ENCODE data around the gene TBC1D12. TPM values are rescaled to one million over a fixed set of nuclear protein-coding genes. Genes with fewer than 3 reads are reported as not detected.
A peak's percentile ranks its signal among the peaks of the same experiment; 100 is the strongest.

The TBC1D12 gene
- total and polyA plus RNA-seq, 4 donors, result 4.5 to 29.0 (median 15.6) TPM

- peak within 1 kb of the TSS; percentile 55 to 77 for H3K27ac ChIP-seq (ENCODE audit: low read depth in 1 of 2, low read length in 1 of 2)
- WGBS, 2 donors, result 0 to 1% methylated on average over 55 of the region's 55 CpGs
- peaks cover 0 to 16% (median 6%) of the 10 kb centered on the region in 5 donors for H3K4me1 ChIP-seq (ENCODE audit: control insufficient read depth in 5 of 5, insufficient read depth in 5 of 5, low read length in 5 of 5)
- TF ChIP-seq CTCF (IDR thresholded peaks at IDR 0.05; ENCODE audit: control extremely low read depth, extremely low read depth), result peak; percentile 69
- H3K36me3 ChIP-seq (ENCODE audit: control insufficient read depth in 4 of 4, insufficient read depth in 4 of 4, low read length in 4 of 4), result peaks cover under 1 to 11% (median 5%) of the 10 kb centered on the region in 4 donors
- H3K9ac ChIP-seq (ENCODE audit: insufficient read depth in 1 of 2, low read length in 2 of 2), result peak within 1 kb of the TSS; percentile 58 to 74
- ATAC-seq (ENCODE audit: insufficient read depth, low FRiP score) (peak; percentile 100), DNase-seq (peak; percentile 95 to 98 (median 96))
- no peaks in the 10 kb centered on the region for H3K9me3 ChIP-seq (ENCODE audit: control insufficient read depth in 4 of 4, insufficient read depth in 3 of 4, low read length in 3 of 4)
- no peaks in the 10 kb centered on the region for H3K27me3 ChIP-seq (ENCODE audit: control insufficient read depth in 3 of 3, insufficient read depth in 3 of 3, low read length in 2 of 3)
- peak within 1 kb of the TSS; percentile 77 for H3K4me3 ChIP-seq
Observed at GRCh38 chr10:94362360-94363250, 39.7 kb upstream of the TBC1D12 start, which contains the start of gene NOC3L. Gene NOC3L, minus strand, starts transcription at chr10:94362939. Its CDS starts 101 bp downstream, at chr10:94362838.

GRCh38 chr10:94363251-94363565, 39.1 kb upstream of the TBC1D12 start:
- 45 to 51% methylated on average over 8 of the region's 8 CpGs for WGBS, 2 donors
- peak overlapping the region in 1 of 2 donors; percentile 44 for H3K9ac ChIP-seq (ENCODE audit: insufficient read depth in 1 of 2, low read length in 2 of 2)
- H3K27ac ChIP-seq (ENCODE audit: low read depth in 1 of 2, low read length in 1 of 2), result no peak overlapping the region

GRCh38 chr10:94364482-94364881, 37.9 kb upstream of the TBC1D12 start:
- WGBS, 2 donors, result 74 to 94% methylated on average over 1 of the region's 1 CpG
- H3K36me3 ChIP-seq (ENCODE audit: control insufficient read depth in 4 of 4, insufficient read depth in 4 of 4, low read length in 4 of 4), result peaks cover 0 to 4% (median 1%) of the 10 kb centered on the region in 4 donors
- no peak for ATAC-seq (ENCODE audit: insufficient read depth, low FRiP score)

More at GRCh38 chr10:94363251-94363565, 39.1 kb upstream of the TBC1D12 start:
- H3K27me3 ChIP-seq (ENCODE audit: control insufficient read depth in 3 of 3, insufficient read depth in 3 of 3, low read length in 2 of 3), result no peaks in the 10 kb centered on the region
- DNase-seq, result no peak
- ATAC-seq (ENCODE audit: insufficient read depth, low FRiP score), result no peak
- H3K4me3 ChIP-seq, result no peak overlapping the region
- TF ChIP-seq CTCF (IDR thresholded peaks at IDR 0.05; ENCODE audit: control extremely low read depth, extremely low read depth), result no peak
- H3K4me1 ChIP-seq (ENCODE audit: control insufficient read depth in 5 of 5, insufficient read depth in 5 of 5, low read length in 5 of 5), result peaks cover 0 to 16% (median 6%) of the 10 kb centered on the region in 5 donors
- no peaks in the 10 kb centered on the region for H3K9me3 ChIP-seq (ENCODE audit: control insufficient read depth in 4 of 4, insufficient read depth in 3 of 4, low read length in 3 of 4)
- H3K36me3 ChIP-seq (ENCODE audit: control insufficient read depth in 4 of 4, insufficient read depth in 4 of 4, low read length in 4 of 4), result peaks cover 0 to 9% (median 4%) of the 10 kb centered on the region in 4 donors

More at GRCh38 chr10:94364482-94364881, 37.9 kb upstream of the TBC1D12 start:
- Histone ChIP-seq H3K27me3 (ENCODE audit: control insufficient read depth in 3 of 3, insufficient read depth in 3 of 3, low read length in 2 of 3) (no peaks in the 10 kb centered on the region), H3K9ac (ENCODE audit: insufficient read depth in 1 of 2, low read length in 2 of 2) (no peak overlapping the region), H3K4me1 (ENCODE audit: control insufficient read depth in 5 of 5, insufficient read depth in 5 of 5, low read length in 5 of 5) (peaks cover 0 to 16% (median 6%) of the 10 kb centered on the region in 5 donors), H3K4me3 (no peak overlapping the region), H3K27ac (ENCODE audit: low read depth in 1 of 2, low read length in 1 of 2) (no peak overlapping the region), H3K9me3 (ENCODE audit: control insufficient read depth in 4 of 4, insufficient read depth in 3 of 4, low read length in 3 of 4) (no peaks in the 10 kb centered on the region)
- no peak for DNase-seq
- TF ChIP-seq CTCF (IDR thresholded peaks at IDR 0.05; ENCODE audit: control extremely low read depth, extremely low read depth), result no peak

Data from lung (tissue), 12 donors.